ENCODE results near the gene ZSCAN10. TPM values are rescaled to one million over a fixed set of nuclear protein-coding genes. Genes with fewer than 3 reads are reported as not detected.

The ZSCAN10 gene
- total and polyA plus RNA-seq, 2 donors (not counting 1 experiment from before 2014, with no cell fraction given): 0.02 TPM; not detected in 1

- Histone ChIP-seq H3K27ac (ENCODE audit: insufficient read depth, low read length) (no peak overlapping the region), H2AFZ (ENCODE audit: low read length) (no peak overlapping the region)
- no peak for DNase-seq (ENCODE audit: low read depth in 2 of 2)
Observed at GRCh38 chr16:3118846-3119245, 19.8 kb upstream of the ZSCAN10 start.

DNA sequence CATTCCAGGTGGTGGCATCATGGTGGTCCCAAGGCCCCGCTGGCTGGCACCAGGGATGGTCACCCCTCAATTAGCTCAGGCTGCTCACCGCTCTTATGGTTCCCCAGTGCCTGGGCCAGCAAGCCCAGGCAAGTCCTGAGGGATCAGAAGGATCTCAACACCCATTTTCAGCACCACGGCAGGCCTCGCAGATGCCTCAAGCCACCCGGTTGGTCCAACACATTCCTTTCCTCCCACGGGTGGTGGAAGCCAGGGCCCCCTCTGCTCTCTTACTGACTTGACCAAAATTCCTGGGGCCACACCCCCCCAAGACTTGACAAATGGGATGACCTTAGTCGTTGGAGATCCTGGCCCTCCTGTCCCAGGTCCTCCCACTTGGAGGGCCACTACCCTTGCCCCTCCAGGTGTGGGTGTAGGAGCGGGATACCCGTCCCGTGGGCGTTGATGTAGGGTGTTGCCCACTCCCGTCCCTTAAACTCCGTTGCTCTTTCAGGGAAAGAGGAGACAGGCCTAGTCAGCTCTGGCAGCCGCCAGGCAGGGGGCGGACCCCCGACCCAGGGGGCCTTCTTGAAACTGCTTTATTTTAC is 19.2 kb upstream of the ZSCAN10 start:
- Histone ChIP-seq H3K27ac (ENCODE audit: insufficient read depth, low read length) (no peak overlapping the region), H4K20me1 (ENCODE audit: control insufficient read depth, extremely low read depth, insufficient read depth, low read length) (no peaks in the 10 kb centered on the region), H3K79me2 (ENCODE audit: control insufficient read depth, insufficient read depth, low read length) (peaks cover 3% of the 10 kb centered on the region), H2AFZ (ENCODE audit: low read length) (no peak overlapping the region), H3K36me3 (ENCODE audit: control insufficient read depth, insufficient read depth, low read length) (peaks cover 16% of the 10 kb centered on the region), H3K4me2 (ENCODE audit: extremely low read depth, insufficient read depth, low read length) (no peak overlapping the region), H3K27me3 (ENCODE audit: control insufficient read depth, insufficient read depth, low read length) (no peaks in the 10 kb centered on the region), H3K4me1 (ENCODE audit: control insufficient read depth, extremely low read depth, insufficient read depth, low read length) (peaks cover 4% of the 10 kb centered on the region), H3K9me3 (ENCODE audit: control insufficient read depth, insufficient read depth, low read depth, low read length) (no peaks in the 10 kb centered on the region), H3K4me3 (replicated peaks in 1 of 4; ENCODE audit: control extremely low read depth in 1 of 4, insufficient read depth in 1 of 4, low read depth in 3 of 4, low read length in 4 of 4) (no peak overlapping the region), H3K9ac (ENCODE audit: insufficient read depth, low read length) (no peak overlapping the region)
- TF ChIP-seq EZH2 (IDR thresholded peaks at IDR 0.05; ENCODE audit: low read length, missing control alignments) (no peak), CTCF (conservative IDR thresholded peaks at IDR 0.05 in 1 of 2, IDR thresholded peaks at IDR 0.05 in 1 of 2; ENCODE audit: low read depth in 1 of 2, low read length in 2 of 2) (no peak)
- DNase-seq (ENCODE audit: low read depth in 2 of 2): no peak

More at GRCh38 chr16:3118846-3119245, 19.8 kb upstream of the ZSCAN10 start:
- Histone ChIP-seq H3K9ac (ENCODE audit: insufficient read depth, low read length) (no peak overlapping the region), H3K36me3 (ENCODE audit: control insufficient read depth, insufficient read depth, low read length) (peaks cover 16% of the 10 kb centered on the region), H3K27me3 (ENCODE audit: control insufficient read depth, insufficient read depth, low read length) (no peaks in the 10 kb centered on the region), H3K4me1 (ENCODE audit: control insufficient read depth, extremely low read depth, insufficient read depth, low read length) (peaks cover 4% of the 10 kb centered on the region), H3K4me3 (replicated peaks in 1 of 4; ENCODE audit: control extremely low read depth in 1 of 4, insufficient read depth in 1 of 4, low read depth in 3 of 4, low read length in 4 of 4) (no peak overlapping the region), H3K79me2 (ENCODE audit: control insufficient read depth, insufficient read depth, low read length) (peaks cover under 1% of the 10 kb centered on the region), H3K9me3 (ENCODE audit: control insufficient read depth, insufficient read depth, low read depth, low read length) (no peaks in the 10 kb centered on the region), H4K20me1 (ENCODE audit: control insufficient read depth, extremely low read depth, insufficient read depth, low read length) (no peaks in the 10 kb centered on the region), H3K4me2 (ENCODE audit: extremely low read depth, insufficient read depth, low read length) (no peak overlapping the region)
- TF ChIP-seq CTCF (conservative IDR thresholded peaks at IDR 0.05 in 1 of 2, IDR thresholded peaks at IDR 0.05 in 1 of 2; ENCODE audit: low read depth in 1 of 2, low read length in 2 of 2): no peak
- no peak for TF ChIP-seq EZH2 (IDR thresholded peaks at IDR 0.05; ENCODE audit: low read length, missing control alignments)

GRCh38 chr16:3115561-3115960 is 16.5 kb upstream of the ZSCAN10 start:
- Histone ChIP-seq H3K4me3 (replicated peaks in 1 of 4; ENCODE audit: control extremely low read depth in 1 of 4, insufficient read depth in 1 of 4, low read depth in 3 of 4, low read length in 4 of 4) (no peak overlapping the region), H3K27me3 (ENCODE audit: control insufficient read depth, insufficient read depth, low read length) (no peaks in the 10 kb centered on the region), H4K20me1 (ENCODE audit: control insufficient read depth, extremely low read depth, insufficient read depth, low read length) (no peaks in the 10 kb centered on the region), H3K36me3 (ENCODE audit: control insufficient read depth, insufficient read depth, low read length) (peaks cover 13% of the 10 kb centered on the region), H2AFZ (ENCODE audit: low read length) (no peak overlapping the region), H3K27ac (ENCODE audit: insufficient read depth, low read length) (no peak overlapping the region), H3K9me3 (ENCODE audit: control insufficient read depth, insufficient read depth, low read depth, low read length) (no peaks in the 10 kb centered on the region), H3K9ac (ENCODE audit: insufficient read depth, low read length) (no peak overlapping the region), H3K4me2 (ENCODE audit: extremely low read depth, insufficient read depth, low read length) (no peak overlapping the region), H3K79me2 (ENCODE audit: control insufficient read depth, insufficient read depth, low read length) (peaks cover 3% of the 10 kb centered on the region), H3K4me1 (ENCODE audit: control insufficient read depth, extremely low read depth, insufficient read depth, low read length) (peaks cover 4% of the 10 kb centered on the region)
- DNase-seq (ENCODE audit: low read depth in 2 of 2): no peak
- TF ChIP-seq CTCF (conservative IDR thresholded peaks at IDR 0.05 in 1 of 2, IDR thresholded peaks at IDR 0.05 in 1 of 2; ENCODE audit: low read depth in 1 of 2, low read length in 2 of 2) (no peak), EZH2 (IDR thresholded peaks at IDR 0.05; ENCODE audit: low read length, missing control alignments) (no peak)
